GM12878 (cell line): ENCODE measurements around the gene ABI3. TPM values are rescaled to one million over a fixed set of nuclear protein-coding genes. Genes with fewer than 3 reads are reported as not detected.

Experiments used
- CHD1 ChIP-seq: IDR thresholded peaks from 2 replicates; pipeline ENCODE4 v1.6.1; 2012; ENCODE audit warnings: low read depth, low read length, improper control_type of control experiment
- CHD4 ChIP-seq: fragments of 200-600 bp; sonication (generic); IDR thresholded peaks from 2 replicates; pipeline ENCODE4 v1.6.1; 2016; ENCODE audit warnings: mild to moderate bottlenecking
- EED ChIP-seq: sonication (generic); IDR thresholded peaks from 2 replicates; pipeline ENCODE4 v1.6.1; 2016; ENCODE audit warnings: antibody characterized with exemption, low read depth
- IKZF2 ChIP-seq, 2 experiments: fragments of 450-650 bp; IDR thresholded peaks; 2 replicates each; pipeline ENCODE4 v1.6.1; 2017; ENCODE audit warnings: mild to moderate bottlenecking in 2 of 2, moderate library complexity in 2 of 2
- MEF2A ChIP-seq: IDR thresholded peaks from 2 replicates; pipeline ENCODE4 v1.6.1; 2011; ENCODE audit warnings: low read depth, mild to moderate bottlenecking, low read length, moderate library complexity; ENCODE audit not compliant: insufficient read depth
- MYB ChIP-seq: fragments of 150-350 bp; IDR thresholded peaks from 2 replicates; pipeline ENCODE4 v1.6.1; 2014; ENCODE audit warnings: mild to moderate bottlenecking, low read depth, low read length, borderline replicate concordance
- RAD21 ChIP-seq: IDR thresholded peaks from 2 replicates; pipeline ENCODE4 v1.6.1; 2011; ENCODE audit warnings: mild to moderate bottlenecking, low read depth, low read length, moderate library complexity; ENCODE audit not compliant: insufficient read depth
- RBBP5 ChIP-seq: fragments of 200-600 bp; sonication (generic); conservative IDR thresholded peaks from 2 replicates; pipeline ENCODE4 v1.6.1; 2016
- RELA ChIP-seq: fragments of 450-650 bp; IDR thresholded peaks from 2 replicates; pipeline ENCODE4 v1.8.0; 2014; ENCODE audit warnings: borderline replicate concordance; ENCODE audit not compliant: partially characterized antibody
- SREBF2 ChIP-seq: IDR thresholded peaks from 2 replicates; pipeline ENCODE4 v1.6.1; 2012; ENCODE audit warnings: mild to moderate bottlenecking, low read length
- STAT1 ChIP-seq: fragments of 450-650 bp; conservative IDR thresholded peaks from 2 replicates; pipeline ENCODE4 v1.6.1; 2014; ENCODE audit warnings: antibody characterized with exemption, mild to moderate bottlenecking
- TBL1XR1 ChIP-seq: IDR thresholded peaks from 2 replicates; pipeline ENCODE4 v1.6.1; 2012; ENCODE audit warnings: low read depth, low read length, improper control_type of control experiment
- TCF3 ChIP-seq: IDR thresholded peaks from 2 replicates; pipeline ENCODE4 v1.6.1; 2012; ENCODE audit warnings: low read depth, mild to moderate bottlenecking, low read length, borderline replicate concordance; ENCODE audit not compliant: insufficient read depth
- ZNF274 ChIP-seq: IDR thresholded peaks from one replicate; pipeline ENCODE4 v1.8.0; 2011; ENCODE audit not compliant: insufficient read length, insufficient read depth
- polyA plus RNA-seq, 11 experiments: library from polyadenylated mRNA; depleted of rRNA in 4 of 11; unstranded in 6 of 11; stranded (reverse) in 5 of 11; fragments of >200 nt; fragmentation: Nextera tagmentation in 4 of 11; fragmentation: Illumina TruSeq in 1 of 11; extraction: Ambion mirVana in 4 of 11; extraction: Trizol in 1 of 11; gene quantifications; 1 replicate in 1 of 11; 2 replicates in 10 of 11; pipeline versions ENCODE4 v1.2.1 to v1.2.3, GENCODE V29; 2011 to 2016; ENCODE audit warnings: inconsistent platforms in 2 of 11, missing spikeins in 2 of 11, low read depth in 1 of 11
- total RNA-seq, 4 experiments: library from RNA; depleted of rRNA in 3 of 4; stranded (reverse); fragments of >200 nt in 3 of 4; fragmentation: Illumina TruSeq in 1 of 4; extraction: Trizol in 1 of 4; gene quantifications; 2 replicates each; pipeline versions ENCODE4 v1.2.1 to v1.2.3, GENCODE V29; 2013 to 2021
- TF ChIP-seq, protein P1 (sequence below): fragments of 450-650 bp; formaldehyde crosslinking; IDR thresholded peaks from 2 replicates; pipeline ENCODE4 v1.4.0; 2022; ENCODE audit warnings: mild to moderate bottlenecking, moderate library complexity
- TF ChIP-seq, protein P2 (sequence below): fragments of 450-650 bp; conservative IDR thresholded peaks from 2 replicates; pipeline ENCODE4 v1.6.1; 2017; ENCODE audit warnings: mild to moderate bottlenecking, moderate library complexity
- TF ChIP-seq, protein P3 (sequence below): fragments of 450-650 bp; IDR thresholded peaks from 2 replicates; pipeline ENCODE4 v1.6.1; 2017; ENCODE audit warnings: antibody characterized with exemption, mild to moderate bottlenecking, moderate library complexity

The ABI3 gene
- total and polyA plus RNA-seq, 10 of the 15 experiments (the other 5 are each of a cell fraction or from before 2014, with no cell fraction given) = 13.4 to 109 (median 51.1) TPM

DNA sequence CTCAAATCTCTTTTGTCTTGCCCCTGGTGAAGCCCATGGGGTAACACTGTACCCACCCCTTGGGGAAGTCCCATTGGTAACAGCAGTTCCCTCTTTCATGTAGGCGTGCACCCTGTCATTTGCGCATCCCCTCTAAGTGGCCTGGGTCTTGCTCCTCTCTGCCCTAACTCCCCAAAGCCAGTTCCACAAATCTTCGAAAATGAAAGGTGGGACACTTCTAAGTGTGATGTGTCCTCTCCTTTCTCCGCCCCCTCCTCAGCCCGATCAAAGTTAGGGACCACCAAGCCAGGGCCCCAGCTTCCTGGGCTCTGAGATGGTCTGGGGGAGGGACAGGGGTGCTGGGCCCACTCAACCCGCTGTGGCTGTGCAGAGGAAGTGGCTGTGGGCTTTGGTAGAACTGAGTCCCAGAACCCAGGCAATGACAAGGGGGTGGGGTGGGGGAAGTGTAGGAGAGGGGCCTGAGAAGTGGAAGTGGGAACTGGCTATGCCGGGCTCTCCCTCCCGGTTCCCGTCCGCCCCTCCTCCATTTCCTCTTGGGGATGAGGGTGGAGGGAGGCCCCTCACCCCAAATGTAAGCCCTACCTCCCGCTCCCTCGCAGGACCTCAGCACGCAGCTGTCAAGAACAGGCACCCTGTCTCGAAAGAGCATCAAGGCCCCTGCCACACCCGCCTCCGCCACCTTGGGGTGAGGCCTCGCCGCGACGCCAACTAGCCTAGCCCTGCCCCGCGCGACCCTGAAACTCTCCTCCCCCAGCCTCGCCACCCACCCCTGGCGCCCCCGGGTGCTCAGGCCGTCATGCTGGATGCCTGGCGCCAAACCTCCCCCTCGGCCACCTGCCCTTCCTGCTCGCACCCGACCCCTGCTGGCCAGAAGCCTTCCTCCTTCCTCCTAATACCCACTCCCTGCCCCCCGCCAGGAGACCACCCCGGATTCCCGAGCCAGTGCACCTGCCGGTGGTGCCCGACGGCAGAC, 8.7 kb downstream of the ABI3 start (continued):
- 0 out of 2 replicates have a peak, but pooled peaks have one; percentile 59 for TF ChIP-seq TCF3
- TF ChIP-seq, protein P1, sequence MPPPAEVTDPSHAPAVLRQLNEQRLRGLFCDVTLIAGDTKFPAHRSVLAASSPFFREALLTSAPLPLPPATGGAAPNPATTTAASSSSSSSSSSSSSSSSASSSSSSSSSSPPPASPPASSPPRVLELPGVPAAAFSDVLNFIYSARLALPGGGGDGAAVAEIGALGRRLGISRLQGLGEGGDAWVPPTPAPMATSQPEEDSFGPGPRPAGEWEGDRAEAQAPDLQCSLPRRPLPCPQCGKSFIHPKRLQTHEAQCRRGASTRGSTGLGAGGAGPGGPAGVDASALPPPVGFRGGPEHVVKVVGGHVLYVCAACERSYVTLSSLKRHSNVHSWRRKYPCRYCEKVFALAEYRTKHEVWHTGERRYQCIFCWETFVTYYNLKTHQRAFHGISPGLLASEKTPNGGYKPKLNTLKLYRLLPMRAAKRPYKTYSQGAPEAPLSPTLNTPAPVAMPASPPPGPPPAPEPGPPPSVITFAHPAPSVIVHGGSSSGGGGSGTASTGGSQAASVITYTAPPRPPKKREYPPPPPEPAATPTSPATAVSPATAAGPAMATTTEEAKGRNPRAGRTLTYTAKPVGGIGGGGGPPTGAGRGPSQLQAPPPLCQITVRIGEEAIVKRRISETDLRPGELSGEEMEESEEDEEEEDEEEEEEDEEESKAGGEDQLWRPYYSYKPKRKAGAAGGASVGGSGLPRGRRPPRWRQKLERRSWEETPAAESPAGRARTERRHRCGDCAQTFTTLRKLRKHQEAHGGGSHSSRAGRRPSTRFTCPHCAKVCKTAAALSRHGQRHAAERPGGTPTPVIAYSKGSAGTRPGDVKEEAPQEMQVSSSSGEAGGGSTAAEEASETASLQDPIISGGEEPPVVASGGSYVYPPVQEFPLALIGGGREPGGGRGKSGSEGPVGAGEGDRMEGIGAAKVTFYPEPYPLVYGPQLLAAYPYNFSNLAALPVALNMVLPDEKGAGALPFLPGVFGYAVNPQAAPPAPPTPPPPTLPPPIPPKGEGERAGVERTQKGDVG (CRISPR knock-in tag) = no peak
- no peak for TF ChIP-seq CHD1
- TF ChIP-seq SREBF2 = no peak
- no peak for TF ChIP-seq STAT1
- no peak for TF ChIP-seq MEF2A
- TF ChIP-seq, protein P2, sequence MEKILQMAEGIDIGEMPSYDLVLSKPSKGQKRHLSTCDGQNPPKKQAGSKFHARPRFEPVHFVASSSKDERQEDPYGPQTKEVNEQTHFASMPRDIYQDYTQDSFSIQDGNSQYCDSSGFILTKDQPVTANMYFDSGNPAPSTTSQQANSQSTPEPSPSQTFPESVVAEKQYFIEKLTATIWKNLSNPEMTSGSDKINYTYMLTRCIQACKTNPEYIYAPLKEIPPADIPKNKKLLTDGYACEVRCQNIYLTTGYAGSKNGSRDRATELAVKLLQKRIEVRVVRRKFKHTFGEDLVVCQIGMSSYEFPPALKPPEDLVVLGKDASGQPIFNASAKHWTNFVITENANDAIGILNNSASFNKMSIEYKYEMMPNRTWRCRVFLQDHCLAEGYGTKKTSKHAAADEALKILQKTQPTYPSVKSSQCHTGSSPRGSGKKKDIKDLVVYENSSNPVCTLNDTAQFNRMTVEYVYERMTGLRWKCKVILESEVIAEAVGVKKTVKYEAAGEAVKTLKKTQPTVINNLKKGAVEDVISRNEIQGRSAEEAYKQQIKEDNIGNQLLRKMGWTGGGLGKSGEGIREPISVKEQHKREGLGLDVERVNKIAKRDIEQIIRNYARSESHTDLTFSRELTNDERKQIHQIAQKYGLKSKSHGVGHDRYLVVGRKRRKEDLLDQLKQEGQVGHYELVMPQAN = no peak
- TF ChIP-seq MYB = no peak
- no peak for TF ChIP-seq RBBP5
- TF ChIP-seq CHD4 = no peak
- no peak for TF ChIP-seq RELA
- TF ChIP-seq RAD21 = peak; percentile 46; the same call in 1 of the 2 replicates
- no peak for TF ChIP-seq TBL1XR1
- peak; percentile 43 to 45; a peak in 2 of 4 replicates for TF ChIP-seq IKZF2 (IDR thresholded peaks at IDR 0.05)
- TF ChIP-seq ZNF274 = no peak
- TF ChIP-seq, protein P3, sequence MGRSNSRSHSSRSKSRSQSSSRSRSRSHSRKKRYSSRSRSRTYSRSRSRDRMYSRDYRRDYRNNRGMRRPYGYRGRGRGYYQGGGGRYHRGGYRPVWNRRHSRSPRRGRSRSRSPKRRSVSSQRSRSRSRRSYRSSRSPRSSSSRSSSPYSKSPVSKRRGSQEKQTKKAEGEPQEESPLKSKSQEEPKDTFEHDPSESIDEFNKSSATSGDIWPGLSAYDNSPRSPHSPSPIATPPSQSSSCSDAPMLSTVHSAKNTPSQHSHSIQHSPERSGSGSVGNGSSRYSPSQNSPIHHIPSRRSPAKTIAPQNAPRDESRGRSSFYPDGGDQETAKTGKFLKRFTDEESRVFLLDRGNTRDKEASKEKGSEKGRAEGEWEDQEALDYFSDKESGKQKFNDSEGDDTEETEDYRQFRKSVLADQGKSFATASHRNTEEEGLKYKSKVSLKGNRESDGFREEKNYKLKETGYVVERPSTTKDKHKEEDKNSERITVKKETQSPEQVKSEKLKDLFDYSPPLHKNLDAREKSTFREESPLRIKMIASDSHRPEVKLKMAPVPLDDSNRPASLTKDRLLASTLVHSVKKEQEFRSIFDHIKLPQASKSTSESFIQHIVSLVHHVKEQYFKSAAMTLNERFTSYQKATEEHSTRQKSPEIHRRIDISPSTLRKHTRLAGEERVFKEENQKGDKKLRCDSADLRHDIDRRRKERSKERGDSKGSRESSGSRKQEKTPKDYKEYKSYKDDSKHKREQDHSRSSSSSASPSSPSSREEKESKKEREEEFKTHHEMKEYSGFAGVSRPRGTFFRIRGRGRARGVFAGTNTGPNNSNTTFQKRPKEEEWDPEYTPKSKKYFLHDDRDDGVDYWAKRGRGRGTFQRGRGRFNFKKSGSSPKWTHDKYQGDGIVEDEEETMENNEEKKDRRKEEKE = no peak
- peak; percentile 56; the same call in 1 of the 2 replicates for TF ChIP-seq EED
